ENCODE data around the gene CFAP97. TPM values are rescaled to one million over a fixed set of nuclear protein-coding genes. Genes with fewer than 3 reads are reported as not detected.
A peak's percentile ranks its signal among the peaks of the same experiment; 100 is the strongest.

CFAP97 gene
- total and polyA plus RNA-seq, 9 of the 15 experiments (the other 6 are each of a cell fraction or from before 2014, with no cell fraction given) = 17.3 to 57.8 (median 44.4) TPM

- TF ChIP-seq YY1 (IDR thresholded peaks at IDR 0.05; ENCODE audit: borderline replicate concordance in 1 of 3, control insufficient read depth in 1 of 3, extremely low read depth in 1 of 3, insufficient read depth in 3 of 3, insufficient read length in 1 of 3, insufficient replicate concordance in 2 of 3, low read depth in 1 of 3, low read length in 2 of 3) = peak in 1 of 3 experiments; percentile 31
- TF ChIP-seq CBFA2T2 (conservative IDR thresholded peaks at IDR 0.05) = 0 out of 2 replicates have a peak, but pooled peaks have one; percentile 10
- TF ChIP-seq ZNF668 (CRISPR knock-in tag; IDR thresholded peaks at IDR 0.05) = no peak
- TF ChIP-seq MGA (IDR thresholded peaks at IDR 0.05) = no peak
- no peak for TF ChIP-seq ZNF197 (CRISPR knock-in tag; IDR thresholded peaks at IDR 0.05; ENCODE audit: low read depth)
- no peak for TF ChIP-seq CBX1 (IDR thresholded peaks at IDR 0.05; ENCODE audit: low read depth)
- no peak for TF ChIP-seq HOXB6 (CRISPR knock-in tag; IDR thresholded peaks at IDR 0.05; ENCODE audit: borderline replicate concordance)
- no peak for TF ChIP-seq PCBP1 (IDR thresholded peaks at IDR 0.05; ENCODE audit: low read depth, low read length, poor library complexity, severe bottlenecking)
- TF ChIP-seq ZNF175 (CRISPR knock-in tag; IDR thresholded peaks at IDR 0.05; ENCODE audit: low read depth) = no peak
- no peak for TF ChIP-seq MAFK (IDR thresholded peaks at IDR 0.05; ENCODE audit: low read length)
- no peak for TF ChIP-seq SP2 (IDR thresholded peaks at IDR 0.05; ENCODE audit: extremely low read depth, low read depth, low read length, poor library complexity, severe bottlenecking)
- TF ChIP-seq HNRNPLL (IDR thresholded peaks at IDR 0.05; ENCODE audit: low read depth, low read length, poor library complexity, severe bottlenecking) = peak; percentile 32
- no peak for TF ChIP-seq ZNF445 (CRISPR knock-in tag; IDR thresholded peaks at IDR 0.05; ENCODE audit: low read depth)
- TF ChIP-seq ZNF3 (CRISPR knock-in tag; IDR thresholded peaks at IDR 0.05) = no peak
Observed at GRCh38 chr4:185211035-185211434, 7.2 kb upstream of the CFAP97 start (continued).
